ENCODE measurements around the gene ULK3. TPM values are rescaled to one million over a fixed set of nuclear protein-coding genes. Genes with fewer than 3 reads are reported as not detected.

Gene ULK3
- total and polyA plus RNA-seq, 5 donors = 34.9 to 49.3 (median 44.7) TPM

DNA sequence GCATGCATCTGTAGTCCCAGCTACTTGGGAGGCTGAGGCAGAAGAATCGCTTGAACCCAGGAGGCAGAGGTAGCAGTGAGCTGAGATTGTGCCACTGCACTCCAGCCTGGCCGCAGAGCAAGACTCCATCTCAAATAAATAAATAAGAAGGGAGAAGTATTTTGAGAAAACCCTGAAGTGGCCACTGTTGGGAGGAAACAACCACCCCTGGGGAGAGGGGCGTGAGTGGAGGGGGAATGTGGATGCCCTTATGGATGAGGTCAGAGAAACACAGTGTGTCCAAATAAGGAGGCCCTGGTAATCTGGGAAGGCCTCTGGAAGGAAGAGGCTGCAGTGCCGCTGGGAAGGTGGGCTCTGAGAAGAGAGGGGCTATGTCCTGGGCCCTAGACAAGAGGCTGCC, 20.7 kb downstream of the ULK3 start:
- no peak overlapping the region for H3K4me3 ChIP-seq (ENCODE audit: low read length)
- WGBS = 89% methylated on average over 4 of the region's 4 CpGs
- no peak for ATAC-seq
- intact Hi-C loops (cut with DNase I) = no loop called here
- H3K27ac ChIP-seq (ENCODE audit: low read length) = no peak overlapping the region
- peaks cover 8% of the 10 kb centered on the region for H3K4me1 ChIP-seq (ENCODE audit: control insufficient read depth, insufficient read depth, low read length)
- H3K27me3 ChIP-seq (ENCODE audit: control insufficient read depth, insufficient read depth) = no peaks in the 10 kb centered on the region
- no peak for DNase-seq
- no peaks in the 10 kb centered on the region for H3K9me3 ChIP-seq (ENCODE audit: control insufficient read depth, low read length)

DNA sequence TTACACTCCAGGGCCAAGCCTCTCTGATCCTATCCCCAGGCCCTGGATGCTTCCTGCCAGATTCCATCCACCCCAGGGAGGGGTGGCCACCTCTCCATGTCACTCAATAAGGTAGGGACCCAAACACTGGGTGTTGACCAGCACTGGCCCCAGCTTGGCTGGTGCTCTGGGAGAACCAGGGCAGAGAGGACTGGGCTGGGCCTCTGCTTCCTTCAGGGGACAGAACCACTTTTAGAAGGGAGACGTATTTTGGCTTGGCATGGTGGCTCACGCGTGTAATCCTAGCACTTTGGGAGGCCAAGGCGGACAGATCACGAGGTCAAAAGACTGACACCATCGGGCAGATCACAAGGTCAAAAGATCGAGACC, 21.2 kb downstream of the ULK3 start:
- Histone ChIP-seq H3K4me3 (ENCODE audit: low read length) (no peak overlapping the region), H3K27ac (ENCODE audit: low read length) (peak overlapping the region; percentile 57), H3K9me3 (ENCODE audit: control insufficient read depth, low read length) (no peaks in the 10 kb centered on the region), H3K27me3 (ENCODE audit: control insufficient read depth, insufficient read depth) (no peaks in the 10 kb centered on the region), H3K4me1 (ENCODE audit: control insufficient read depth, insufficient read depth, low read length) (peaks cover 7% of the 10 kb centered on the region)
- intact Hi-C loops (cut with DNase I) = no loop called here
- DNase-seq (no peak), ATAC-seq (no peak)
- 65% methylated on average over 7 of the region's 7 CpGs for whole genome bisulfite sequencing

DNA sequence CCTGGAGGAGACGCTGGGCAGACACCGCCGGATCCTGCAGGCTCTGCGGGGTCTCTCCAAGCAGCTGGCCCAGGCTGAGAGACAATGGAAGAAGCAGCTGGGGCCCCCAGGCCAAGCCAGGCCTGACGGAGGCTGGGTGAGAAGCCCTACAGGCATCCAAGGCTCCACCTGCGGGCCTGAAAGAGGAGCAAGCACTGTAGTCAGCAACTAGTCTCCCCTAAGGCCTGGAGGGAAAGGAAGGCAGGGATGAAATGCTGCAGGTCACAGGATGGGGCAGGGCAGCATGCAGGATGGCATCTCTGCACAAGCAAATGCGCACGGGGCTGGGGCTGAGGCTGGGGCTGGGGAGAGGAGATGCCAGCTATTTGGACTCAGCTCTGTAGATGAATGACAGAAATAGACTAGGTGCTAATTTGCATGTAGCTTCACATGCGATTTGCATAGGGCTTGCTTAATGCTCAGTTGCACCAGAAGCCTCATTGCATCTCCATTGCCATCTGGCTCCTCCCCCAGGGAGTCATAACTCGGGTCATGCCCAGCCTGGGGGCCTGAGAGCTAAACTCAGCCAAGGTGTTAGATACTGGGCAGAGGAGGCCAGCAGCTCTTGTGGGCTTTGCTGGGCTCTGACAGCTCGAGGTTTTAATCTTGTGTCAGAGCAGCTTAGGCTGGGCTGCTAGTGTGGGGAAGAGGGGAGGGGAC, 21.7 kb downstream of the ULK3 start:
- H3K27me3 ChIP-seq (ENCODE audit: control insufficient read depth, insufficient read depth) = no peaks in the 10 kb centered on the region
- 40% methylated on average over 11 of the region's 11 CpGs for WGBS
- intact Hi-C loops (cut with DNase I) = no loop called here
- ATAC-seq = peak; percentile 22 to 41
- no peak overlapping the region for H3K4me3 ChIP-seq (ENCODE audit: low read length)
- peak in 1 of 3 donors; percentile 70 for DNase-seq
- no peaks in the 10 kb centered on the region for H3K9me3 ChIP-seq (ENCODE audit: control insufficient read depth, low read length)
- H3K27ac ChIP-seq (ENCODE audit: low read length) = peak overlapping the region; percentile 57
- peaks cover 4% of the 10 kb centered on the region for H3K4me1 ChIP-seq (ENCODE audit: control insufficient read depth, insufficient read depth, low read length)

DNA sequence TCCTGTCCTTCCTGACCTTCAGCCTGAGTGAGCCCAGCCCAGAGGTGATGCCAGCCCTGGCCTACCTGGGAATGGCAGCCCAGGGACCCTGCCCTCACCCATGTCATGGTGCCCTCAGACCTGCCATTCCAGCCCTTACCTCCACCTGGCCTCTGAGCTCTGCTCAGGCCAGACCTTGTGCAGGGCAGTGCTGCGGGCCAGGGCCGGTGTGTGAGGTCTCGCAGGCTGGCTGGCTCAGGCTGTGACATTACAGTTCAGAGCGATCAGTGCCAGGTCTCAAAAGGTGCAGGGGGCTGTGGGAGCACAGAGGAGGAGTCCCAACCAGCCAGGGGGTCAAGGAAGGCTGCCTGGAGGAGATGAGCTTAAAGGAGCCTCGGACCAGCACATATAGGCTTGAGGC, 22.9 kb downstream of the ULK3 start:
- DNase-seq (peak in 1 of 3 donors; percentile 23), ATAC-seq (no peak)
- intact Hi-C loops (cut with DNase I) = no loop called here
- Histone ChIP-seq H3K27me3 (ENCODE audit: control insufficient read depth, insufficient read depth) (no peaks in the 10 kb centered on the region), H3K27ac (ENCODE audit: low read length) (no peak overlapping the region), H3K4me3 (ENCODE audit: low read length) (no peak overlapping the region), H3K4me1 (ENCODE audit: control insufficient read depth, insufficient read depth, low read length) (peaks cover 4% of the 10 kb centered on the region), H3K9me3 (ENCODE audit: control insufficient read depth, low read length) (no peaks in the 10 kb centered on the region)
- WGBS = 90% methylated on average over 5 of the region's 5 CpGs

DNA sequence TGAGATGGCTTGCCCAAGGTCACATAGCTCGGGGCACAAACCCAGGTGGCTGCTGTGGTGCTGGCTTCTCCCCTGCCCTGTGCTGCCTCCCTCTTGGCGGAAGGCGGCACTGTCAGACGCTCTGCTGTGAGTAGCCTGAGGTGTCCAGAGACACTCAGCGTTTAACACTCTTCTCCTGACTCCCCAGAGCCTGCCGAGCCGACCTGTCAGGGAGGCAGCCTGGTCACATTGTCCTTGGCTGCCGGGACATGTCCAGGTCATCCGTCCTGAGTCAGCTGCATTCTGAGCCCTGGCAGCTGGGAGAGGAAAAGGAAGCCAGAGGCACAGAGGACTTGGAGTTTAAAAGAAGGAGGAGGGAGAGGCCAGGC, 25.6 kb downstream of the ULK3 start:
- peaks cover 4% of the 10 kb centered on the region for H3K4me1 ChIP-seq (ENCODE audit: control insufficient read depth, insufficient read depth, low read length)
- H3K9me3 ChIP-seq (ENCODE audit: control insufficient read depth, low read length) = no peaks in the 10 kb centered on the region
- intact Hi-C loops (cut with DNase I) = no loop called here
- 17% methylated on average over 9 of the region's 9 CpGs for WGBS
- peak overlapping the region; percentile 87 for H3K27ac ChIP-seq (ENCODE audit: low read length)
- ATAC-seq = peak; percentile 69 to 73
- peak; percentile 56 to 86 (median 75) for DNase-seq
- no peaks in the 10 kb centered on the region for H3K27me3 ChIP-seq (ENCODE audit: control insufficient read depth, insufficient read depth)
- no peak overlapping the region for H3K4me3 ChIP-seq (ENCODE audit: low read length)

DNA sequence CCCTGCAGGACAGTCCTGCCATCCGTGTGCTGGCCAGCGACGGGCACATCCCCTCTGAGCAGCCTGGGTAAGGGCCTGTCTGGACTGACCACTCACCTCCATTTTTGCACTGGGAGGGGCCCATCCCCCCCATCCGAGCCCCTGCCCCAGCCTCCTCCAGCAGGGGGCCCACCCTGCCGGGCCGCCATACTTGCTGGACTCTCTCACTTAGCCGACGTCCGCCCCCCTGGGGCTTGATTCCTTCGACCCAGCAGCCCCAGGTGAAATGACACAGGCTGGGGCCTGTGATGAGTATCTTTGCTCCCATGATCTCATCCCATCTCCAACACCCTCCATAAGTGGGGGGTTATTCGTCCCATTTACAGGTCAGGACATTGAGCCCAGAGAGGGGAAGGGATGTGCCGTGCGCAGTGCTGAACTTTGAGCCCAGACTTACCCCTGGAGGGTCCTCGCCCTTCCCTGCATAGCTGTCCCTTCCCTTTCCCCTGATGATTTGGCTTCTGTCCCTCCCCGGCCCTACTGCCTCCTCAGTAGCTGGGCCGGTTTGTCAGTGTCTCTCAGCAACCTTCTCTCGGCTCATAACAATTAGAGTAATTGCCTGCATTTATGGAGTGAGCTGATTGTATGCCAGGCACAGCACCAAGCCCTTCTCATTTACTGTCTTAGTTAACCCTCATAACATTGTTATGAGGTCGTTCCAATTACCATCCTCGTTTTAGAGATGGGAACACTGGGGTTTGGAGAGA, 26.2 kb downstream of the ULK3 start:
- H3K9me3 ChIP-seq (ENCODE audit: control insufficient read depth, low read length) = no peaks in the 10 kb centered on the region
- peaks cover 4% of the 10 kb centered on the region for H3K4me1 ChIP-seq (ENCODE audit: control insufficient read depth, insufficient read depth, low read length)
- no peaks in the 10 kb centered on the region for H3K27me3 ChIP-seq (ENCODE audit: control insufficient read depth, insufficient read depth)
- DNase-seq (peak in 1 of 3 donors; percentile 24), ATAC-seq (no peak)
- WGBS = 44% methylated on average over 19 of the region's 19 CpGs
- peak overlapping the region; percentile 87 for H3K27ac ChIP-seq (ENCODE audit: low read length)
- intact Hi-C loops (cut with DNase I) = no loop called here
- no peak overlapping the region for H3K4me3 ChIP-seq (ENCODE audit: low read length)

DNA sequence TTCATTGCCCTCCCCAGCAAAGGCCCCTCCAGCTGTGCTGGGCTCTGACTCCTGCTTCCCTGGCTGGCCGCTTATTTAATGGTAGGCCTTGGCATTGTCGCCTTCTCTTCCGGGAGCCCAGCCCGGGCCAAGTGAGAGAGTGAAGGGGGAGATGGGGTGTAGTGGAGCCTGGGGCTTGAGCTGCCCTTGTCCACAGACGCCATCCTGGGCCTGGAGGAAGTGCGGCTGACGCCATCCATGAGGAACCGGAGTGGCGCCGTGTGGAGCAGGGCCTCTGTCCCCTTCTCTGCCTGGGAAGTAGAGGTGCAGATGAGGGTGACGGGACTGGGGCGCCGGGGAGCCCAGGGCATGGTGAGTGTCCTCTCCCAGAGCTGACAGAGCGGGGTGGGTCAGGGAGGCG, 27.0 kb downstream of the ULK3 start:
- Histone ChIP-seq H3K27ac (ENCODE audit: low read length) (peak overlapping the region; percentile 48), H3K27me3 (ENCODE audit: control insufficient read depth, insufficient read depth) (no peaks in the 10 kb centered on the region), H3K4me3 (ENCODE audit: low read length) (no peak overlapping the region), H3K9me3 (ENCODE audit: control insufficient read depth, low read length) (no peaks in the 10 kb centered on the region), H3K4me1 (ENCODE audit: control insufficient read depth, insufficient read depth, low read length) (peaks cover 3% of the 10 kb centered on the region)
- intact Hi-C loops (cut with DNase I) = no loop called here
- DNase-seq (peak in 2 of 3 donors; percentile 19 to 44), ATAC-seq (no peak)
- 84% methylated on average over 15 of the region's 15 CpGs for WGBS

DNA sequence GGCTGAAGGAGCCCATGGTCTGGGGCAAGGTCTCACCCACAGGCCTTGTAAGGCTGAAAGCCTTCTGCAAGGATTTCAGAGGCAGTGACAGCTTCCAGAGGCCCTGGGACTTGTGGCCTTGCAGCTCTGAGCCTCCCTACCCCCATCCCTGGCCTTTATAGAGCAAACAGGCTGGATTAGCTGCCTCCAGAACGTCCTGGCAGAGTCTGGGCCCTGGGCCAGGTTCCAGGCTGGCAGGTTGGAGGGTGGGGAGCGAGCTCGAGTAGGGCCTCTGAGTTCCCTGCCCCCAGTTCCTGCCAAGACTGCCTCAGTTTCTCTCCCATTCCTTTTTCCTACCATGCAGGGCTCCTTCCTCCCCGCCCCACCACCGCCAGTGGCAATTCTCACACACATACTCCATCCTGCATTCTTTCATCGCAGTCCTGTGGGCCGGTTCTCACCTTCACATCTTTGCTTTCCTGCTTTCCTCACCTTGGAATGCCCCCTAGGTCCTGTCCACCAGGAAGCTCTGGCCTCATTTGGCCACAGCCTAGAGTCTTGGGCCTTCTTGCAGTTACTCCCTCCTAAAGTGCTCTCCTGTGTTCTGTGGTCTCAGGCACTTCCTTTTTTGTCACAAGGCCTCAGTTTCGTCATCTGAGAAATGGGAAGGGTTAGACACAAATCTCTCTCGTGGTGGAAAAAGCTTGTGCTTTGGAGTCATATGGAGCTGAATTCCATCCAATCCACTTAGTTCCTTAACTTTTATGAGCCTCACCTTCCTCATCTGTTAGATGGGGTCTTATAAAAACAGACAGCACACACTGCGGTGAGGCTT, 27.6 kb downstream of the ULK3 start:
- Histone ChIP-seq H3K27ac (ENCODE audit: low read length) (peak overlapping the region; percentile 48), H3K9me3 (ENCODE audit: control insufficient read depth, low read length) (no peaks in the 10 kb centered on the region), H3K4me3 (ENCODE audit: low read length) (no peak overlapping the region), H3K27me3 (ENCODE audit: control insufficient read depth, insufficient read depth) (no peaks in the 10 kb centered on the region), H3K4me1 (ENCODE audit: control insufficient read depth, insufficient read depth, low read length) (no peaks in the 10 kb centered on the region)
- ATAC-seq = peak; percentile 10 to 13
- DNase-seq = peak in 2 of 3 donors; percentile 77 to 81
- 70% methylated on average over 10 of the region's 10 CpGs for WGBS
- intact Hi-C loops (cut with DNase I) = no loop called here

DNA sequence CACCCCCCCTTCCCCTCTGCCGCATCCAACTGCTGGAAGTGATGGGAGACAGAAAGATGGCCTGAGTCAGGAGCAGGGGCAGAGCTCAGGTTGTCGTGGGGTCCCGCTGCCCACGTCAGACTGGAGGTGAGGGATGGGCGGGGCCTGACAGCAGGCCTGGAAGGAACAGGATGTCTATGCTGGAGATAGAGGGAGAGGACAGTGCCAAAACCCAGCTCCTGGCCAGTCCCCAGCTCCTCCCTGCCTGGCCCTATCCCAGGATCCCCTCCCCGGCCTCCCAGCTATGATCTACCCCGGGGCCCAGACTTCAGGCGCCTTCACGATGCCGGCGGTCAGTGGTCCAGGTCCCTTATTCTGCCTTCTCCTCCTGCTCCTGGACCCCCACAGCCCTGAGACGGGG, 30.4 kb downstream of the ULK3 start, which contains the start of gene LMAN1L:
LMAN1L (plus strand) TSS at position 303 of the 400 bp plus-strand sequence; CDS start at position 323, 20 bp downstream.
- Histone ChIP-seq H3K27me3 (ENCODE audit: control insufficient read depth, insufficient read depth) (no peaks in the 10 kb centered on the region), H3K27ac (ENCODE audit: low read length) (peak within 1 kb of the TSS; percentile 19), H3K4me3 (ENCODE audit: low read length) (peak within 1 kb of the TSS; percentile 3), H3K4me1 (ENCODE audit: control insufficient read depth, insufficient read depth, low read length) (no peaks in the 10 kb centered on the region), H3K9me3 (ENCODE audit: control insufficient read depth, low read length) (no peaks in the 10 kb centered on the region)
- intact Hi-C loops (cut with DNase I) = no loop called here
- WGBS = 32% methylated on average over 12 of the region's 12 CpGs
- peak; percentile 70 to 72 for ATAC-seq
- DNase-seq = peak; percentile 49 to 86 (median 79)

DNA sequence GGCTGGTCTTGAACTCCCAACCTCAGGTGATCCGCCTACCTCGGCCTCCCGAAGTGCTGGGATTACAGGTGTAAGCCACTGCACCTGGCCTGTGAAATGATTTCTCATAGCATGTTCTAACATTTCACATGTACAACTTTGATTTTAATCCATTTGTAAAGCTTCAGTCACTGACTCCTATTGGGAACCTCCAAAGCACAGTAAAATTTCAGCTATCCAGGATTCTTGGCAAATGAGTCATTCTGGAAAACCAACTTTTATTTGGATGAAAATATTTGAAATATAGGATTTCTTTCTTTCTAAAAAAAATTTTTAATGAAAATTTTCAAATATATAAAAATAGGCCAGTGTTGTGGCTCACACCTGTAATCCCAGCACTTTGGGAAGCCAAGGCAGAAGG, 33.0 kb downstream of the ULK3 start:
- no peaks in the 10 kb centered on the region for H3K27me3 ChIP-seq (ENCODE audit: control insufficient read depth, insufficient read depth)
- ATAC-seq (no peak), DNase-seq (no peak)
- intact Hi-C loops (cut with DNase I) = no loop called here
- no peaks in the 10 kb centered on the region for H3K9me3 ChIP-seq (ENCODE audit: control insufficient read depth, low read length)
- 86% methylated on average over 3 of the region's 3 CpGs for WGBS
- H3K27ac ChIP-seq (ENCODE audit: low read length) = no peak overlapping the region
- H3K4me3 ChIP-seq (ENCODE audit: low read length) = no peak overlapping the region
- H3K4me1 ChIP-seq (ENCODE audit: control insufficient read depth, insufficient read depth, low read length) = no peaks in the 10 kb centered on the region

DNA sequence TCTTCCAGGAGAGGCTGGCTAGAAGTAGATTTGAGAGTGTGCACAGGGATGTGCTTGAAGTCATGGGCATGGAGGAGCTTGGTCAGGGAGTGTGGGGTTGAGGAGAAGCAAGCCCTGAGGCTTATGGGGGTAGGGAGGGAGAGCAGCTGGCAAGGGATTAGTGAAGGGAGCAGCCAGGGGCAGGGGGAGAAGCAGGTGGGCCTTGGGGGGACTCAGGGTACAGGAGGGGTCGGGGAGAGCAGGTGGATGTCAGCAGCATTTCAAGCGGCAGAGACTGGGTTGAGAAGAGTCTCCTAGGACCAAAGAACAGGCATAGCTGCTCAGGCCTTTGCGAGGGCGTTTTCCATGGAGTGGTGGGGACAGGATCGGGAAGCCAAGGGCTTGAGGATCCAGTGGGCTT, 33.7 kb downstream of the ULK3 start:
- peak in 2 of 3 donors; percentile 18 to 27 for DNase-seq
- 82% methylated on average over 5 of the region's 5 CpGs for WGBS
- intact Hi-C loops (cut with DNase I) = no loop called here
- Histone ChIP-seq H3K4me3 (ENCODE audit: low read length) (no peak overlapping the region), H3K9me3 (ENCODE audit: control insufficient read depth, low read length) (no peaks in the 10 kb centered on the region), H3K27ac (ENCODE audit: low read length) (no peak overlapping the region), H3K4me1 (ENCODE audit: control insufficient read depth, insufficient read depth, low read length) (no peaks in the 10 kb centered on the region), H3K27me3 (ENCODE audit: control insufficient read depth, insufficient read depth) (no peaks in the 10 kb centered on the region)
- ATAC-seq = no peak

Measured in right cardiac atrium (tissue), 5 donors.